Measurements from ENCODE around the gene FRAT2.
"Not testable (repeated sequence)": the region's sequence is repeated elsewhere in the genome, so short reads cannot be mapped to it uniquely, and the experiment has no call there.

Gene FRAT2

GRCh38 chr10:97355571-97355975 lies 21.0 kb upstream of the FRAT2 start:
- DNase-seq, result no peak

GRCh38 chr10:97353945-97354344 lies 19.4 kb upstream of the FRAT2 start:
- DNase-seq, result no peak

DNA sequence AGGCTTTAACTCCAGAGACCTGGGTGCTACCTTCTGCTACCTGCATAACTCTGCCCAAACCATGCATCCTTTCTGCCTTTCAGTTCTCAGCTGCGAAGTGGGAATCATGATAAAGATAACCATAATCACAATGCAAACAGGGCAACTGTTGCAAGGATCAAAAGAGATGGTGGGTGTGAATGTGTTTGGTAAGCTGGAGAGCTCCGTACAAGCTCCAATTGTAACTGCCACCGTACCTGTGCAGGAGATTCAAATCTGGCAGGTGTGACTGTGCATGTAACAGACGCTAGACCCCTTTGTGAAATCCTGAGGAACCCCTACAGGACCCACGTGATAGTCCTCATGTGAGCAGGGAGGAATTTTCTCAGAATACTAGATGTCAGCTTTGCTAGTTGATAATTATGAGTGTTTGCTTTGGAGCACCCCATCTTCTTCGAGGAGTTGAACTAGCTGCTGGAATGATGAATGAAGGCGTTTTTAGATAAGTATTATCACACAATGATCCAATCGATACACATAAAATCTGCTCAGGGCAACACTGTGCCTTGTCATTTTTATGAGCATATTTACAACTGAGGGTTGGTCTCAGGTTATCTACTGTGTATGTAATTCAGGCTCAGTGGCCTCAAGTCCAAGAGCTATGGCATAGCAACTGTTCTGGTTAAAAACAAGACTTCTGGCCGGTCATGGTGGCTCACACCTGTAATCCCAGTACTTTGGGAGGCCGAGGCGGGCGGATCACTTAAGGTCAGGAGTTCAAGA lies 15.4 kb upstream of the FRAT2 start:
- no peak for DNase-seq

DNA sequence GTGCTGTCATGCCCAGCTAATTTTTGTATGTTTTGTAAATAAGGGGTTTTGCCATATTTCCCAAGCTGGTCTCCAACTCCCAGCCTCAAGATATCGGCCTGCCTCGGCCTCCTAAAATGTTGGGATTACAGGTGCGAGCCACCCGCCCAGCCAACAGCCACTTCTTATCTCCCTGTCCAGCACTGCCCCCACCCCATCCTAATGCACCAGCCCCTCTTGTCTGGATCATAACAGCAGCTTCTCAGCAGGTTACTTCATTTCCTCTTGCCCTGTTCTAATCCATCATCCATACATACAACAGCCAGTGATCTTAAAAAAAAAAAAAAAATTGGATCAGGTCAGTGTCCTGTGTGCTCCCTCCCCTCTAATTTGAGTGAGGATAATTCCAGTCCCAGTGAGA lies 12.8 kb upstream of the FRAT2 start:
- no peak for DNase-seq

DNA sequence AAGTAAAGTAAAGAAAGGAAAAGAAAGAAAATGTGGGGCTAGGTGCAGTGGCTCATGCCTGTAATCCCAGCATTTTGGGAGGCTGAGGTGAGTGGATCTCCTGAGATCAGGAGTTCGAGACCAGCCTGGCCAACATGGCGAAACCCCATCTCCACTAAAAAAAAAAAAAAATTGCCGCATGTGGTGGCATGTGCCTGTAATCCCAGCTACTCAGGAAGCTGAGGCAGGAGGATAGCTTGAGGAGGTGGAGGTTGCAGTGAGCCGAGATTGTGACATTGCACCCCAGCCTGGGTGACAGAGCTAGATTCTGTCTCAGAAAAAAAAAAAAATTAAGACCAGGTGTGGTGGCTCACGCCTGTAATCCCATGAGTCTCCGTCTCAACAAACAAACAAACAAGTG lies 9.1 kb upstream of the FRAT2 start:
- not testable (repeated sequence) for DNase-seq

GRCh38 chr10:97341416-97341815 lies 6.9 kb upstream of the FRAT2 start:
- no peak for DNase-seq

GRCh38 chr10:97338041-97338440 lies 3.5 kb upstream of the FRAT2 start:
- no peak for DNase-seq

- peak; percentile 41 for DNase-seq
Measured at GRCh38 chr10:97336942-97337831, 2.7 kb upstream of the FRAT2 start.

DNA sequence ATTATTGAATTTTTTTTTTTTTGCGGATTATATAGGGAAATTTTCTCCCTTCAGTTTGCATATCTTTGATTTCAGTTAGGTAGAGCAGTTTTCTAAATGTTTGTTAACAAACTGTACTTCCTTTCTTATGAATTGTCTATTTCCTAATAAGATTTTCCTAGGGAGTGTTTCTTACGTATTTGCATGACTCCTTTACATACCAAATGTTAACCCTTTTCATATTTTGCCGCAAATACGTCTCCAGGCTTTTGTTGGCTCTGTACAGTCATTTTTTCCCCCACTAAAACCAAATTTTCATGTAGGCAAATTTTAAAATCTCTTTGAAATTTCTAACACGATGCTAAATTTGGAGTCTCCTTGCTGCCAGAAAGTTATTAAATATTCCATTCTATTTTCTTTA lies 1.9 kb upstream of the FRAT2 start:
- DNase-seq, result no peak

DNA sequence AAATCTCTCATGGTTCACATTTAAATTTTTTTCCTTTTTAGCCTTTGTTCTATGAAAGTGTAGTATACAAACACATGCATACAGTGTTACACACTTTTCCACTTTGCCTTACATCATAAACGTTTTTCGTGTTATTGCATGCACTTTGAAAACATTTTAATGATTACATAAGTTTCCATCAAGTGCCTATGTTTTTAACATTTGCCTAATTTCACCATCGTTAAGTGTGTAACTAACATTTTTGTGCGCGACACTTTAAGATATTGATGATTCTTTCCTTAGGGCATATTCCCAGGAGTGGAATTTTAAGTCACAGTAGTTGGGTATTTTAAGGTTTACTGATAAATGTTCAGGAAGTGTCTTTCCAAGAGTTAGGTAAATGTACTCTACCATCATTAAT lies 1.5 kb upstream of the FRAT2 start:
- no peak for DNase-seq

DNA sequence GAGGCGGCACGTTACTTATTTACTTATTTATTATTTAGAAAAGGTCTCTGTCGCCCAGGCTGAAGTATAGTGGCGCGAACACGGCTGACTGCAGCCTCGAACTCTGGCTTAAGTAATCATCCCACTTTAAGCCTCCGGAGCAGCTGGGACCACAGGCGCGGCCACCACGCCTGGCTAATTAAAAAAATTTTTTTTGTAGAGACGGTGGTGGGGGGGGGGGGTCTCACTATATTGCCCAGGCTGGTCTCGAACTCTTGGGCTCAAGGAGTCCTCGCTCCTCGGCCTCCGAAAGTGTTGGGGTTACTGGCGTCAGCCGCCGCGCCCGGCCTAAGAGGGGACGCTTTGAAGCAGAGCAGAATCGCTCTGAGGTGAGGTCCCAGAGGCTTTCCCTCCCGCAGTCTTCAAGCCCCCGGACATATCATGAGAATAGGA lies 675 bp upstream of the FRAT2 start:
- no peak for DNase-seq

- no peak for DNase-seq
Measured at GRCh38 chr10:97333601-97334369, 744 bp downstream of the FRAT2 start.

GRCh38 chr10:97333351-97333600 lies 1.3 kb downstream of the FRAT2 start:
- no peak for DNase-seq

GRCh38 chr10:97332591-97333350 lies 1.8 kb downstream of the FRAT2 start:
- DNase-seq, result no peak

- DNase-seq, result no peak
Measured at GRCh38 chr10:97331153-97331703, 3.3 kb downstream of the FRAT2 start.

GRCh38 chr10:97329766-97330165 lies 4.8 kb downstream of the FRAT2 start:
- DNase-seq, result no peak

- no peak for DNase-seq
Measured at GRCh38 chr10:97328646-97329453, 5.7 kb downstream of the FRAT2 start.

- peak; percentile 72 for DNase-seq
Measured at GRCh38 chr10:97327348-97328294, 6.9 kb downstream of the FRAT2 start.

- no peak for DNase-seq
Measured at GRCh38 chr10:97325754-97326153, 8.8 kb downstream of the FRAT2 start.

GRCh38 chr10:97323501-97323900 lies 11.0 kb downstream of the FRAT2 start:
- DNase-seq, result no peak

DNA sequence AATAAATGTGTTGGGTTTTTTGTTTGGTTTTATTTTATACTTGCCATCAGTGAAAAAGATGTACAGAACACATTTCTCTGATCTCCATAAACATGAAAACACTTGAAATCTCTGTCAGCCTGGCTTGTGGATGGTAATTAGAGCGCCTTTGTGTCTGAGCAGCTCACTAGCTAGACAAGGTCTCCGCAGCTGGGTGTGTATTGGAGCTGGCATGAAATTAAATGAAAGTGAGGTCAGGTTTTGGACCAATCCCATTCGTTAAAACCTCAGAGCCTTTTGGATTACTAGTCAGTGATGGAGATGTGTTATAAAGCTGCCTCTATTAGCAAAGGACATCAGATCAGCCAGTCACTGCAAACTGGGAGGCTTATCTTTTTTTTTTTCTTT lies 12.7 kb downstream of the FRAT2 start:
- no peak for DNase-seq

Data from NCI-H748 treated with DMSO at 0.1 percent for 48 hours (cell line).